DMS53 (cell line): Measurements from ENCODE around the gene POLG2.

Experiments used
- DNase-seq: peaks from one replicate; lab custom pipeline; 2025; lab: John Stamatoyannopoulos, UW

Gene POLG2

GRCh38 chr17:64496786-64497564 lies at the start of gene POLG2:
Gene POLG2 (minus strand): TSS chr17:64497054. CDS start chr17:64496968, 86 bp downstream.
- DNase-seq: peak; percentile 95

- no peak for DNase-seq
Measured at GRCh38 chr17:64544742-64545141, 47.9 kb upstream of the POLG2 start.

- no peak for DNase-seq
Measured at GRCh38 chr17:64540118-64540776, 43.4 kb upstream of the POLG2 start.

- no peak for DNase-seq
Measured at GRCh38 chr17:64538508-64539130, 41.8 kb upstream of the POLG2 start.

GRCh38 chr17:64537488-64537887 lies 40.6 kb upstream of the POLG2 start:
- no peak for DNase-seq

- DNase-seq: no peak
Measured at GRCh38 chr17:64536913-64537312, 40.1 kb upstream of the POLG2 start.

GRCh38 chr17:64535357-64535756 lies 38.5 kb upstream of the POLG2 start:
- DNase-seq: no peak

- peak; percentile 31 for DNase-seq
Measured at GRCh38 chr17:64534187-64534586, 37.3 kb upstream of the POLG2 start.

GRCh38 chr17:64533784-64534183 lies 36.9 kb upstream of the POLG2 start:
- no peak for DNase-seq

GRCh38 chr17:64532409-64532808 lies 35.6 kb upstream of the POLG2 start:
- DNase-seq: no peak

- DNase-seq: no peak
Measured at GRCh38 chr17:64531955-64532371, 35.1 kb upstream of the POLG2 start.

- DNase-seq: no peak
Measured at GRCh38 chr17:64529221-64529620, 32.4 kb upstream of the POLG2 start.

GRCh38 chr17:64527914-64528313 lies 31.1 kb upstream of the POLG2 start:
- no peak for DNase-seq

- no peak for DNase-seq
Measured at GRCh38 chr17:64520359-64520758, 23.5 kb upstream of the POLG2 start.

- DNase-seq: no peak
Measured at GRCh38 chr17:64519601-64520000, 22.7 kb upstream of the POLG2 start.

- DNase-seq: no peak
Measured at GRCh38 chr17:64515829-64516228, 19.0 kb upstream of the POLG2 start.

- DNase-seq: no peak
Measured at GRCh38 chr17:64515419-64515818, 18.6 kb upstream of the POLG2 start.

GRCh38 chr17:64509179-64509578 lies 12.3 kb upstream of the POLG2 start:
- no peak for DNase-seq

GRCh38 chr17:64508683-64509082 lies 11.8 kb upstream of the POLG2 start:
- DNase-seq: no peak

GRCh38 chr17:64507413-64507782 lies 10.5 kb upstream of the POLG2 start:
- peak; percentile 63 for DNase-seq

GRCh38 chr17:64506576-64507412 lies 9.9 kb upstream of the POLG2 start, which contains the start of gene CEP95:
Gene CEP95 (plus strand): TSS chr17:64506977. CDS start chr17:64507098, 121 bp downstream.
- DNase-seq: peak; percentile 98

- DNase-seq: peak; percentile 98
Measured at GRCh38 chr17:64506201-64506575, 9.3 kb upstream of the POLG2 start, which contains the start of gene DDX5. Gene DDX5 (minus strand): TSS chr17:64506289. CDS start chr17:64506119, 170 bp downstream.
